ENCODE measurements around the gene CRYGD. TPM values are rescaled to one million over a fixed set of nuclear protein-coding genes. Genes with fewer than 3 reads are reported as not detected.

Gene CRYGD
- total and polyA plus RNA-seq, 2 of the 13 experiments (the other 11 are each of a cell fraction or from before 2014, with no cell fraction given) = not detected

DNA sequence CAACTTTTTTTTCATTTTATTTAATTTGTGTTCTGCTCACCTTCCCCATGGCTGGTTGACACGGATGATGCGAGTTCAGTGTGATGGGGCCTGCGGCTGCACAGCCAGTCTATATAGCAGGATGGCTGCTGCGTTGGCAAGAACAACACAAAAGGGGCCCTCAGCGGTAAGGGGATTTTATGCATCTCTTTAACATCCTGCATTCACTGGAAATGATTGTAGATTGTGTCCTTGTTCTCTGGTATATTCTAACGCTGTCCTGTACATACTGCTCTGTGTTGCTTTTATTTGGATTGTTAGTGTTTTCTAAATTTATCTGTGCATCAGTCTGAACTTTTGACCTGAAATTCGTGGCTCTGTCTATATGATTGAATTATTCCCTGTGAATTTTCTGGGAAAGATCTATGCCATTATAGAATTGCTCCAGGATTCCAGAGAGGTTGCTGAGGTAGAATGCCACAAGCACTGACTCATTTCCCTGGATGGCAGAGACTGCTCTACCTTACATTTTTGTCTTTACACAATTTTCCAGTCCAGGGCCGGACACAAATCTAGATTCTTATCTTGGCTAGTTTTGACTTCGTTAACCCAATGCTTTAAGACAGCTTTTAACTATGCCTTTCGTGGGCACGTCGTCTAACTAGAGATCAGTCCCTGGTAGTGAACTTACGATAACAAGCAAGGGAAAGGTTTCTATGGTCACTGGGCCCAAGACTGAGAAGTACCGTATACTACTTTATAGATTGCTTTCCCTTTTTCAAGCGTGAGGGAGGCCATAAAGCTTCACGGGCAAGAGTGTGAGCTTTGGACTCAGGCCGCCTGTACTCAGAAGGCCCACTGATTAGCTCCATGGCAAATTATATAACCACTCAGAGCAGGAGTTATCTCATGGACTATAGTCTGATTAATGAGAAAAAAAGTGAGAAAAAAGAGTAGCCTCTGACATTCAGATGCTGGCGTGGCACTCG lies 5.7 kb upstream of the CRYGD start, which contains the start of gene CRYGC (continued):
- TF ChIP-seq ZNF235 (CRISPR knock-in tag; IDR thresholded peaks at IDR 0.05; ENCODE audit: borderline replicate concordance) (no peak), GATA4 (IDR thresholded peaks at IDR 0.05; ENCODE audit: borderline replicate concordance, low read depth) (no peak), BORCS8-MEF2B (CRISPR knock-in tag; IDR thresholded peaks at IDR 0.05) (no peak), ZNF501 (CRISPR knock-in tag; IDR thresholded peaks at IDR 0.05) (peak; percentile 56; the same call in 1 of the 2 replicates), FOXC1 (CRISPR knock-in tag; IDR thresholded peaks at IDR 0.05; ENCODE audit: borderline replicate concordance) (peak; percentile 21; the same call in 1 of the 2 replicates), ZEB1 (IDR thresholded peaks at IDR 0.05; ENCODE audit: insufficient replicate concordance, low read depth) (no peak), ZBTB1 (CRISPR knock-in tag; IDR thresholded peaks at IDR 0.05; ENCODE audit: borderline replicate concordance) (no peak), MED8 (CRISPR knock-in tag; IDR thresholded peaks at IDR 0.05; ENCODE audit: insufficient replicate concordance) (no peak), MEIS2 (CRISPR knock-in tag; IDR thresholded peaks at IDR 0.05) (no peak), KDM1A (CRISPR knock-in tag; IDR thresholded peaks at IDR 0.05) (no peak), ZKSCAN8 (CRISPR knock-in tag; IDR thresholded peaks at IDR 0.05; ENCODE audit: borderline replicate concordance) (no peak; the same call in 1 of the 2 replicates), ZNF788 (CRISPR knock-in tag; IDR thresholded peaks at IDR 0.05; ENCODE audit: borderline replicate concordance) (peak; percentile 43; the same call in 1 of the 2 replicates), GATAD1 (CRISPR knock-in tag; IDR thresholded peaks at IDR 0.05) (peak; percentile 29; the same call in 1 of the 2 replicates), MATR3 (CRISPR knock-in tag; IDR thresholded peaks at IDR 0.05) (no peak), CBX1 (IDR thresholded peaks at IDR 0.05; ENCODE audit: low read depth) (no peak)
- TF ChIP-seq, protein P1, sequence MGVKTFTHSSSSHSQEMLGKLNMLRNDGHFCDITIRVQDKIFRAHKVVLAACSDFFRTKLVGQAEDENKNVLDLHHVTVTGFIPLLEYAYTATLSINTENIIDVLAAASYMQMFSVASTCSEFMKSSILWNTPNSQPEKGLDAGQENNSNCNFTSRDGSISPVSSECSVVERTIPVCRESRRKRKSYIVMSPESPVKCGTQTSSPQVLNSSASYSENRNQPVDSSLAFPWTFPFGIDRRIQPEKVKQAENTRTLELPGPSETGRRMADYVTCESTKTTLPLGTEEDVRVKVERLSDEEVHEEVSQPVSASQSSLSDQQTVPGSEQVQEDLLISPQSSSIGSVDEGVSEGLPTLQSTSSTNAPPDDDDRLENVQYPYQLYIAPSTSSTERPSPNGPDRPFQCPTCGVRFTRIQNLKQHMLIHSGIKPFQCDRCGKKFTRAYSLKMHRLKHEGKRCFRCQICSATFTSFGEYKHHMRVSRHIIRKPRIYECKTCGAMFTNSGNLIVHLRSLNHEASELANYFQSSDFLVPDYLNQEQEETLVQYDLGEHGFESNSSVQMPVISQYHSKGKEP (CRISPR knock-in tag; IDR thresholded peaks at IDR 0.05) = no peak
- TF ChIP-seq, protein P2, sequence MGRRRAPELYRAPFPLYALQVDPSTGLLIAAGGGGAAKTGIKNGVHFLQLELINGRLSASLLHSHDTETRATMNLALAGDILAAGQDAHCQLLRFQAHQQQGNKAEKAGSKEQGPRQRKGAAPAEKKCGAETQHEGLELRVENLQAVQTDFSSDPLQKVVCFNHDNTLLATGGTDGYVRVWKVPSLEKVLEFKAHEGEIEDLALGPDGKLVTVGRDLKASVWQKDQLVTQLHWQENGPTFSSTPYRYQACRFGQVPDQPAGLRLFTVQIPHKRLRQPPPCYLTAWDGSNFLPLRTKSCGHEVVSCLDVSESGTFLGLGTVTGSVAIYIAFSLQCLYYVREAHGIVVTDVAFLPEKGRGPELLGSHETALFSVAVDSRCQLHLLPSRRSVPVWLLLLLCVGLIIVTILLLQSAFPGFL (CRISPR knock-in tag; IDR thresholded peaks at IDR 0.05) = no peak
- TF ChIP-seq, protein P3, sequence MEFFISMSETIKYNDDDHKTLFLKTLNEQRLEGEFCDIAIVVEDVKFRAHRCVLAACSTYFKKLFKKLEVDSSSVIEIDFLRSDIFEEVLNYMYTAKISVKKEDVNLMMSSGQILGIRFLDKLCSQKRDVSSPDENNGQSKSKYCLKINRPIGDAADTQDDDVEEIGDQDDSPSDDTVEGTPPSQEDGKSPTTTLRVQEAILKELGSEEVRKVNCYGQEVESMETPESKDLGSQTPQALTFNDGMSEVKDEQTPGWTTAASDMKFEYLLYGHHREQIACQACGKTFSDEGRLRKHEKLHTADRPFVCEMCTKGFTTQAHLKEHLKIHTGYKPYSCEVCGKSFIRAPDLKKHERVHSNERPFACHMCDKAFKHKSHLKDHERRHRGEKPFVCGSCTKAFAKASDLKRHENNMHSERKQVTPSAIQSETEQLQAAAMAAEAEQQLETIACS (CRISPR knock-in tag; IDR thresholded peaks at IDR 0.05) = no peak
- TF ChIP-seq, protein P4, sequence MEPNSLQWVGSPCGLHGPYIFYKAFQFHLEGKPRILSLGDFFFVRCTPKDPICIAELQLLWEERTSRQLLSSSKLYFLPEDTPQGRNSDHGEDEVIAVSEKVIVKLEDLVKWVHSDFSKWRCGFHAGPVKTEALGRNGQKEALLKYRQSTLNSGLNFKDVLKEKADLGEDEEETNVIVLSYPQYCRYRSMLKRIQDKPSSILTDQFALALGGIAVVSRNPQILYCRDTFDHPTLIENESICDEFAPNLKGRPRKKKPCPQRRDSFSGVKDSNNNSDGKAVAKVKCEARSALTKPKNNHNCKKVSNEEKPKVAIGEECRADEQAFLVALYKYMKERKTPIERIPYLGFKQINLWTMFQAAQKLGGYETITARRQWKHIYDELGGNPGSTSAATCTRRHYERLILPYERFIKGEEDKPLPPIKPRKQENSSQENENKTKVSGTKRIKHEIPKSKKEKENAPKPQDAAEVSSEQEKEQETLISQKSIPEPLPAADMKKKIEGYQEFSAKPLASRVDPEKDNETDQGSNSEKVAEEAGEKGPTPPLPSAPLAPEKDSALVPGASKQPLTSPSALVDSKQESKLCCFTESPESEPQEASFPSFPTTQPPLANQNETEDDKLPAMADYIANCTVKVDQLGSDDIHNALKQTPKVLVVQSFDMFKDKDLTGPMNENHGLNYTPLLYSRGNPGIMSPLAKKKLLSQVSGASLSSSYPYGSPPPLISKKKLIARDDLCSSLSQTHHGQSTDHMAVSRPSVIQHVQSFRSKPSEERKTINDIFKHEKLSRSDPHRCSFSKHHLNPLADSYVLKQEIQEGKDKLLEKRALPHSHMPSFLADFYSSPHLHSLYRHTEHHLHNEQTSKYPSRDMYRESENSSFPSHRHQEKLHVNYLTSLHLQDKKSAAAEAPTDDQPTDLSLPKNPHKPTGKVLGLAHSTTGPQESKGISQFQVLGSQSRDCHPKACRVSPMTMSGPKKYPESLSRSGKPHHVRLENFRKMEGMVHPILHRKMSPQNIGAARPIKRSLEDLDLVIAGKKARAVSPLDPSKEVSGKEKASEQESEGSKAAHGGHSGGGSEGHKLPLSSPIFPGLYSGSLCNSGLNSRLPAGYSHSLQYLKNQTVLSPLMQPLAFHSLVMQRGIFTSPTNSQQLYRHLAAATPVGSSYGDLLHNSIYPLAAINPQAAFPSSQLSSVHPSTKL (CRISPR knock-in tag; IDR thresholded peaks at IDR 0.05) = peak; percentile 84; the same call in 1 of the 2 replicates

Data from HepG2 (cell line).